GM12878 (cell line): ENCODE results near the gene FBXO8. TPM values are rescaled to one million over a fixed set of nuclear protein-coding genes. Genes with fewer than 3 reads are reported as not detected.

Source experiments
- ATAC-seq: fragments of 200-7000 bp; cut with Tn5 transposase; 3 replicates; pipeline ENCODE4 v1.9.1; 2020; ENCODE audit warnings: mild to moderate bottlenecking, moderate library complexity
- BruUV-seq: library from RNA; stranded (reverse); fragments of 400-500 nt; replicated peaks from 2 replicates; lab custom pipeline; 2021; lab: Mats Ljungman, UMichigan
- CTCF ChIA-PET: fragments of 300-600 bp; sonication (Branson Sonifier 250); formaldehyde crosslinking; extraction: SDS; loops from one replicate; lab custom pipeline; 2021; ENCODE audit warnings: inconsistent platforms; lab: Yijun Ruan, JAX
- POLR2A ChIA-PET: fragments of 350-600 bp; formaldehyde crosslinking; extraction: SDS; loops from one replicate; lab custom pipeline; 2021; ENCODE audit warnings: inconsistent platforms; lab: Charles Lee
- RAD21 ChIA-PET: fragments of 300-600 bp; sonication (Branson Sonifier 250); formaldehyde crosslinking; loops from one replicate; lab custom pipeline; 2023; ENCODE audit warnings: antibody characterized with exemption; ENCODE audit not compliant: unreplicated experiment; lab: Charles Lee
- SMC1A ChIA-PET: fragments of 300-600 bp; sonication (Branson Sonifier 250); formaldehyde crosslinking; loops from one replicate; lab custom pipeline; 2023; ENCODE audit not compliant: unreplicated experiment, uncharacterized antibody; lab: Charles Lee
- DNase-seq: peaks from one replicate; pipeline ENCODE4 v3.0.0-alpha.2; 2011; ENCODE audit warnings: low read depth, low spot score
- FAIRE-seq: peaks from 3 replicates; lab custom pipeline; 2011; peaks lifted over from hg19 to GRCh38; lab: Jason Lieb, UNC
- H2AFZ ChIP-seq: 2 replicates; pipeline ENCODE4 v1.6.0; 2011; ENCODE audit warnings: low read depth, low read length, control low read depth; ENCODE audit not compliant: control insufficient read depth
- H3K27ac ChIP-seq: 2 replicates; pipeline ENCODE4 v1.5.1; 2011; ENCODE audit warnings: control low read depth; ENCODE audit not compliant: control insufficient read depth, insufficient read depth
- H3K27me3 ChIP-seq, 2 experiments: replicated peaks in 1 of 2; 2 replicates each; pipeline versions ENCODE4 v1.6.0 to v1.6.1; 2011; ENCODE audit warnings: low read length in 1 of 2; ENCODE audit not compliant: control insufficient read depth in 2 of 2, insufficient read depth in 2 of 2
- H3K36me3 ChIP-seq, 2 experiments: 2 replicates each; pipeline ENCODE4 v1.5.1; 2011; ENCODE audit warnings: low read length in 1 of 2; ENCODE audit not compliant: control insufficient read depth in 2 of 2, insufficient read depth in 2 of 2
- H3K4me1 ChIP-seq: 2 replicates; pipeline ENCODE4 v1.6.1; 2011; ENCODE audit warnings: mild to moderate bottlenecking, low read length, moderate library complexity, mixed read lengths; ENCODE audit not compliant: control insufficient read depth, insufficient read depth
- H3K4me2 ChIP-seq: 2 replicates; pipeline ENCODE4 v1.6.0; 2011; ENCODE audit warnings: control low read depth; ENCODE audit not compliant: control insufficient read depth, insufficient read depth
- H3K4me3 ChIP-seq: fragments of 200-600 bp; sonication (generic); 2 replicates; pipeline ENCODE4 v1.5.1; 2016
- H3K79me2 ChIP-seq: 2 replicates; pipeline ENCODE4 v1.6.0; 2011; ENCODE audit warnings: low read length; ENCODE audit not compliant: control insufficient read depth, insufficient read depth
- H3K9ac ChIP-seq: 2 replicates; pipeline ENCODE4 v1.8.0; 2011; ENCODE audit warnings: low read length, control low read depth, mixed read lengths; ENCODE audit not compliant: control insufficient read depth, insufficient read depth
- H3K9me3 ChIP-seq: replicated peaks from 3 replicates; pipeline ENCODE4 v1.5.1; 2011; ENCODE audit warnings: mild to moderate bottlenecking, low read length; ENCODE audit not compliant: control insufficient read depth, insufficient read depth
- H4K20me1 ChIP-seq: 2 replicates; pipeline ENCODE4 v1.6.0; 2011; ENCODE audit not compliant: control insufficient read depth, insufficient read depth
- BMI1 ChIP-seq: fragments of 450-650 bp; IDR thresholded peaks from 2 replicates; pipeline ENCODE4 v1.6.1; 2016; ENCODE audit warnings: mild to moderate bottlenecking, moderate library complexity, borderline replicate concordance
- BRCA1 ChIP-seq: IDR thresholded peaks from 2 replicates; pipeline ENCODE4 v1.6.1; 2011; ENCODE audit warnings: low read depth, low read length, improper control_type of control experiment
- CHD4 ChIP-seq: fragments of 200-600 bp; sonication (generic); IDR thresholded peaks from 2 replicates; pipeline ENCODE4 v1.6.1; 2016; ENCODE audit warnings: mild to moderate bottlenecking
- CREB1 ChIP-seq: IDR thresholded peaks from 2 replicates; pipeline ENCODE4 v1.6.1; 2012; ENCODE audit warnings: low read depth, mild to moderate bottlenecking, inconsistent platforms
- CREM ChIP-seq: IDR thresholded peaks from 2 replicates; pipeline ENCODE4 v1.6.1; 2014; ENCODE audit warnings: antibody characterized with exemption, low read depth
- ESRRA ChIP-seq: IDR thresholded peaks from 2 replicates; pipeline ENCODE4 v1.6.1; 2012; ENCODE audit warnings: mild to moderate bottlenecking, low read length, improper control_type of control experiment
- KDM1A ChIP-seq: fragments of 200-600 bp; sonication (generic); IDR thresholded peaks from 2 replicates; pipeline ENCODE4 v1.6.1; 2016; ENCODE audit warnings: borderline replicate concordance
- LARP7 ChIP-seq: fragments of 450-650 bp; IDR thresholded peaks from 2 replicates; pipeline ENCODE4 v1.6.1; 2017; ENCODE audit warnings: mild to moderate bottlenecking
- MTA2 ChIP-seq: fragments of 450-650 bp; IDR thresholded peaks from 2 replicates; pipeline ENCODE4 v1.6.1; 2016; ENCODE audit warnings: low read depth, mild to moderate bottlenecking, moderate library complexity
- NFYA ChIP-seq: IDR thresholded peaks from 2 replicates; pipeline ENCODE4 v1.6.1; 2011; ENCODE audit warnings: low read depth, mild to moderate bottlenecking, low read length, improper control_type of control experiment, borderline replicate concordance
- PML ChIP-seq: IDR thresholded peaks from 2 replicates; pipeline ENCODE4 v1.6.1; 2012; ENCODE audit warnings: low read length, inconsistent platforms
- RAD21 ChIP-seq: IDR thresholded peaks from 2 replicates; pipeline ENCODE4 v1.6.1; 2011; ENCODE audit warnings: mild to moderate bottlenecking, low read depth, low read length, moderate library complexity; ENCODE audit not compliant: insufficient read depth
- SIN3A ChIP-seq: IDR thresholded peaks from 2 replicates; pipeline ENCODE4 v1.6.1; 2012; ENCODE audit warnings: low read depth, low read length, improper control_type of control experiment
- TBL1XR1 ChIP-seq: IDR thresholded peaks from 2 replicates; pipeline ENCODE4 v1.6.1; 2012; ENCODE audit warnings: low read depth, low read length, improper control_type of control experiment
- WRNIP1 ChIP-seq: IDR thresholded peaks from 2 replicates; pipeline ENCODE4 v1.6.1; 2011; ENCODE audit warnings: low read depth, low read length, improper control_type of control experiment, borderline replicate concordance
- ZNF274 ChIP-seq: IDR thresholded peaks from one replicate; pipeline ENCODE4 v1.8.0; 2011; ENCODE audit not compliant: insufficient read length, insufficient read depth
- WGBS: methylation state at CpG from one replicate; pipeline ENCODE4 v1.1.6; 2016; ENCODE audit warnings: low lambda C conversion rate; ENCODE audit not compliant: insufficient replicate concordance, insufficient coverage; ENCODE audit errors: missing lambda C conversion rate; 5-methylcytosine and 5-hydroxymethylcytosine counted together
- in situ Hi-C: fragments of 300-500 bp; cut with MboI; formaldehyde crosslinking; loops from 9 replicates; pipeline ENCODE4 v1.14.3; 2018; ENCODE audit warnings: mixed read lengths
- intact Hi-C: fragments of 100-400 bp; cut with micrococcal nuclease; formaldehyde crosslinking; loops from one replicate; pipeline ENCODE4 v1.14.2; 2022; ENCODE audit not compliant: unreplicated experiment
- polyA plus RNA-seq, 11 experiments: library from polyadenylated mRNA; depleted of rRNA in 4 of 11; unstranded in 6 of 11; stranded (reverse) in 5 of 11; fragments of >200 nt; fragmentation: Nextera tagmentation in 4 of 11; fragmentation: Illumina TruSeq in 1 of 11; extraction: Ambion mirVana in 4 of 11; extraction: Trizol in 1 of 11; gene quantifications; 1 replicate in 1 of 11; 2 replicates in 10 of 11; pipeline versions ENCODE4 v1.2.1 to v1.2.3, GENCODE V29; 2011 to 2016; ENCODE audit warnings: inconsistent platforms in 2 of 11, missing spikeins in 2 of 11, low read depth in 1 of 11
- total RNA-seq, 4 experiments: library from RNA; depleted of rRNA in 3 of 4; stranded (reverse); fragments of >200 nt in 3 of 4; fragmentation: Illumina TruSeq in 1 of 4; extraction: Trizol in 1 of 4; gene quantifications; 2 replicates each; pipeline versions ENCODE4 v1.2.1 to v1.2.3, GENCODE V29; 2013 to 2021
- TF ChIP-seq, protein P1 (sequence below): fragments of 450-650 bp; IDR thresholded peaks from 2 replicates; pipeline ENCODE4 v1.6.1; 2017; ENCODE audit warnings: mild to moderate bottlenecking
- TF ChIP-seq, protein P2 (sequence below): IDR thresholded peaks from 2 replicates; pipeline ENCODE4 v1.6.1; 2011; ENCODE audit warnings: low read depth, low read length, improper control_type of control experiment, borderline replicate concordance

Gene FBXO8
- total and polyA plus RNA-seq, 10 of the 15 experiments (the other 5 are each of a cell fraction or from before 2014, with no cell fraction given): 11.3 to 38.1 (median 16.8) TPM

DNA sequence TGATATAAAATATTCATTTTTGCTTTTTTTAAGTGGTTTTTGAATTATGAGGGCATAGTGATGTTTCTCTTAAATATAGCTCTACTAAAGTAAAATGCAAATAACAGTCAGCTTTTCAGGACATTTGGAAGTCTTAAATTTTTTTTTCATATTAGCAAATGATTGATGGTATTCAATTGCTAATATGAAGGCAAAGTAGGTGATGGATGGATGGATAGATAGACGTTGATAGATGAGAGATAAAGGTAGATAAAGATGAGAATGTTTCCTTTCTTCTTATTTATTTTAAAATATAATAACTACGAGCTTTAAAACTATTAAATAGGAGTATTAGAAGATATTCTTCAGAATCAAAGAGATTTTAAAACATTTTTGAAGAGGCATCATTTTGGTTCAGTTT, 83.7 kb downstream of the FBXO8 start:
- H3K4me1 ChIP-seq: no peaks in the 10 kb centered on the region
- no peak for FAIRE-seq
- ChIA-PET POLR2A (no interaction called here), SMC1A (no interaction called here), CTCF (interaction anchor here (0.7 kb wide), 1 partner anchor 17 kb away, joined by 3 read pairs; no protein-coding TSS in a partner anchor), RAD21 (no interaction called here)
- no peak overlapping the region for H3K4me3 ChIP-seq
- in situ Hi-C loops: no loop called here
- no peak overlapping the region for H2AFZ ChIP-seq
- H3K79me2 ChIP-seq: no peaks in the 10 kb centered on the region
- H3K9me3 ChIP-seq: no peaks in the 10 kb centered on the region
- H3K4me2 ChIP-seq: no peak overlapping the region
- H3K9ac ChIP-seq: no peak overlapping the region
- no peak for ATAC-seq
- no peak overlapping the region for H3K27ac ChIP-seq
- 0% methylated on average over 2 of the region's 2 CpGs for WGBS
- no peaks in the 10 kb centered on the region for H3K27me3 ChIP-seq
- TF ChIP-seq NFYA (no peak), CREB1 (no peak), RAD21 (no peak), SIN3A (no peak), LARP7 (no peak), BRCA1 (no peak), WRNIP1 (no peak), PML (no peak), KDM1A (no peak), BMI1 (no peak), CREM (no peak), CHD4 (no peak), MTA2 (no peak), ZNF274 (no peak), ESRRA (no peak), TBL1XR1 (no peak)
- TF ChIP-seq, protein P1, sequence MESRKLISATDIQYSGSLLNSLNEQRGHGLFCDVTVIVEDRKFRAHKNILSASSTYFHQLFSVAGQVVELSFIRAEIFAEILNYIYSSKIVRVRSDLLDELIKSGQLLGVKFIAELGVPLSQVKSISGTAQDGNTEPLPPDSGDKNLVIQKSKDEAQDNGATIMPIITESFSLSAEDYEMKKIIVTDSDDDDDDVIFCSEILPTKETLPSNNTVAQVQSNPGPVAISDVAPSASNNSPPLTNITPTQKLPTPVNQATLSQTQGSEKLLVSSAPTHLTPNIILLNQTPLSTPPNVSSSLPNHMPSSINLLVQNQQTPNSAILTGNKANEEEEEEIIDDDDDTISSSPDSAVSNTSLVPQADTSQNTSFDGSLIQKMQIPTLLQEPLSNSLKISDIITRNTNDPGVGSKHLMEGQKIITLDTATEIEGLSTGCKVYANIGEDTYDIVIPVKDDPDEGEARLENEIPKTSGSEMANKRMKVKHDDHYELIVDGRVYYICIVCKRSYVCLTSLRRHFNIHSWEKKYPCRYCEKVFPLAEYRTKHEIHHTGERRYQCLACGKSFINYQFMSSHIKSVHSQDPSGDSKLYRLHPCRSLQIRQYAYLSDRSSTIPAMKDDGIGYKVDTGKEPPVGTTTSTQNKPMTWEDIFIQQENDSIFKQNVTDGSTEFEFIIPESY: no peak
- TF ChIP-seq, protein P2, sequence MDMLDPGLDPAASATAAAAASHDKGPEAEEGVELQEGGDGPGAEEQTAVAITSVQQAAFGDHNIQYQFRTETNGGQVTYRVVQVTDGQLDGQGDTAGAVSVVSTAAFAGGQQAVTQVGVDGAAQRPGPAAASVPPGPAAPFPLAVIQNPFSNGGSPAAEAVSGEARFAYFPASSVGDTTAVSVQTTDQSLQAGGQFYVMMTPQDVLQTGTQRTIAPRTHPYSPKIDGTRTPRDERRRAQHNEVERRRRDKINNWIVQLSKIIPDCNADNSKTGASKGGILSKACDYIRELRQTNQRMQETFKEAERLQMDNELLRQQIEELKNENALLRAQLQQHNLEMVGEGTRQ: no peak
- TF ChIP-seq, all 136 proteins: peak for 0
- no peak for DNase-seq
- no TSS peak for BruUV-seq
- Histone ChIP-seq H3K36me3 (no peaks in the 10 kb centered on the region), H4K20me1 (no peaks in the 10 kb centered on the region)
- intact Hi-C loops: no loop called here
